Effector memory CD8-positive, alpha-beta T cell (primary cell): ENCODE measurements around the gene MAEA.

ENCODE experiments used
- ATAC-seq: fragments of 150-1000 bp; cut with Tn5 transposase; replicated peaks from 2 replicates; pipeline ENCODE4 v1.10.0; 2021; ENCODE audit warnings: mild to moderate bottlenecking, moderate library complexity
- DNase-seq, 3 experiments: peaks; one replicate each; pipeline ENCODE4 v3.0.0; 2021
- H3K27ac Mint-ChIP-seq, 2 donors: one replicate each; pipeline ENCODE4 v1.8.0; 2022; ENCODE audit warnings: mild to moderate bottlenecking in 2 of 2, mixed read lengths in 2 of 2, moderate library complexity in 2 of 2
- H3K27me3 Mint-ChIP-seq, 2 donors: one replicate each; pipeline ENCODE4 v1.8.0; 2022; ENCODE audit warnings: mixed read lengths in 2 of 2
- H3K36me3 Mint-ChIP-seq: one replicate; pipeline ENCODE4 v1.8.0; 2022; ENCODE audit warnings: mild to moderate bottlenecking, moderate library complexity, mixed read lengths; ENCODE audit not compliant: insufficient read depth
- H3K4me1 Mint-ChIP-seq, 2 donors: one replicate each; pipeline ENCODE4 v1.8.0; 2022; ENCODE audit warnings: low read depth in 2 of 2, mixed read lengths in 2 of 2
- H3K4me3 Mint-ChIP-seq, 2 donors: one replicate each; pipeline ENCODE4 v1.8.0; 2022; ENCODE audit warnings: mild to moderate bottlenecking in 2 of 2, mixed read lengths in 2 of 2, moderate library complexity in 2 of 2
- H3K9me3 Mint-ChIP-seq, 2 donors: one replicate each; pipeline ENCODE4 v1.8.0; 2022; ENCODE audit warnings: mixed read lengths in 2 of 2

Gene MAEA

DNA sequence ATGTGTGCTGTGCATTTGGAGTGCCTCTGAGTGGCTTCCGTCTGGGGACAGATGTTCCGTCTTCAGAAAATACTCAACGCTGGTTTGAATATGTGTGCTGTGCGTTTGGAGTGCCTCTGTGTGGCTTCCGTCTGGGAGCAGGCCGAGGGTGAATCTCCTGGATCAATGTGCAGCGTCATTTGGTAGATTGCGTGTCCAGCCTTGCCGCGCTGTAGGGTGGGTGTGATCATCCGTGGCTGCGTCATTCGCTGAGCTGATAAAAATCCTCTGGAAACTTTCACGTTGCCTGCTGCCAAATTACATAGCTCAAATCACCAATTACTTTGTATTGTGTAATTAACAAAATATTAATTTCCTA lies 69.4 kb downstream of the MAEA start:
- ATAC-seq (no peak), DNase-seq (no peak)
- Mint-ChIP-seq H3K4me3 (no peak overlapping the region), H3K9me3 (no peaks in the 10 kb centered on the region), H3K36me3 (peaks cover 14% of the 10 kb centered on the region), H3K4me1 (no peaks in the 10 kb centered on the region), H3K27me3 (no peaks in the 10 kb centered on the region), H3K27ac (no peak overlapping the region)

DNA sequence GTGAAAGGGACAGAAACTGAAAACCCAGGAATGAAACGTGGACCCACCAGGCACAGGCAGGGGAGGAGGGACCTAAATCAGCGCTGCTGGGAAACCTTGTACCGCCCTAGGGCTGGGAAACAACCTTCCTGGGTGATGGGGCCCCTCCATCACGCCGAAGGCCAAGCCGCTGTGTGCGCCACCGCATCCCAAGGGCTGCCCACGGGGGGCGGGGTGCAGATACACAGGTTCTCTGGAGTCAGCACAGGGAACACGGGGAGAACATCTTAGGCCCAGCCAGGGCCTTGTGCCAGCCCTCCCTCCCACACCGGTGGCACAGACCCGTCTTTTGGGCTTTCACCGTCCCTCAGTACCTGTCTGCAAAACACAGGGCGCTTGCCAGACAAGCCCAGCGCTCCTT lies 70.3 kb downstream of the MAEA start:
- Mint-ChIP-seq H3K4me3 (no peak overlapping the region), H3K36me3 (peaks cover 14% of the 10 kb centered on the region), H3K27ac (no peak overlapping the region), H3K27me3 (no peaks in the 10 kb centered on the region), H3K4me1 (no peaks in the 10 kb centered on the region), H3K9me3 (no peaks in the 10 kb centered on the region)
- ATAC-seq (no peak), DNase-seq (no peak)

DNA sequence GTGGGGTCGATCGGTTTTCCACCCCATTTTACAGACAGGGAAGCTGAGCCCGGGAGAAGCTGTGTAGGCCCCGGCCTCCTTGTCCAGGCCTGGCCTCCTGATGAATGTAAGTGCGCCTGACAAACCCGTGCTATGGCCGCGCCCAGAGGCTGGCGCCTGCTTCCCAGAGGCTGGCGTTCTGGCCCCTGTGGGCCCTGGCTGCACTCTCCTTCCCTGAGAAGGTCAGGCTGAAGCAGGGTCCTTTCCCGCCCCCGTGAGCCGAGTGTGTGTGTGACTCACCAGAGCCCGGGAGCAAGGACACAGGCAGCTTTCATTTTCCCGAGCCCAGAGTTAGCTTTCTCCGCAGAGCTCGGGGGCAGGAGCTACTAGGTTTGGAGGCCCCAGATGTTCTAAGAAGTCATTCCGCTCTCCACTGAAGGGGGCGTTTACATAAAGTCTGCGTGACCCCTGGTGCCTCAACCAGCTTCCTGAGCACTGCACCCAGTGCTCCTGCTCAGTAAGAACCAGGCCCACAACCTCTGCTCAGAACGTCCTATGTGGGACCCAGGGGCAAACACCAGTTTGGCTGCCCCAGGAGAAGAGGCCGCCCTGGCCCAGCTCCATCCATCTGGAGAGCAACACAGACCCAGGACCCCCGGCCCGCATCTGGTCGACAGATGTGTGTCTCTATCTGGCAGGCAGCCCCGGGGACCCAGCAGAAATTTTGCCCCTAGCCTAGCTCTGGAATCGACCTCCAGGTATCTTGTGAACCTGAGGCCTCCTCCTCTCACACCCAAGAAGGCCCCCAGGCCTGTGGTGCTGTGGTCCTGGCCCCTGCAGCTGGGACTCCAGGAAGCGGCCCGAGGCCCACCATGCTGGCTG lies 71.0 kb downstream of the MAEA start:
- H3K4me1 Mint-ChIP-seq: no peaks in the 10 kb centered on the region
- ATAC-seq (no peak), DNase-seq (no peak)
- no peak overlapping the region for H3K4me3 Mint-ChIP-seq
- H3K36me3 Mint-ChIP-seq: peaks cover 14% of the 10 kb centered on the region
- no peaks in the 10 kb centered on the region for H3K9me3 Mint-ChIP-seq
- no peaks in the 10 kb centered on the region for H3K27me3 Mint-ChIP-seq
- H3K27ac Mint-ChIP-seq: no peak overlapping the region

DNA sequence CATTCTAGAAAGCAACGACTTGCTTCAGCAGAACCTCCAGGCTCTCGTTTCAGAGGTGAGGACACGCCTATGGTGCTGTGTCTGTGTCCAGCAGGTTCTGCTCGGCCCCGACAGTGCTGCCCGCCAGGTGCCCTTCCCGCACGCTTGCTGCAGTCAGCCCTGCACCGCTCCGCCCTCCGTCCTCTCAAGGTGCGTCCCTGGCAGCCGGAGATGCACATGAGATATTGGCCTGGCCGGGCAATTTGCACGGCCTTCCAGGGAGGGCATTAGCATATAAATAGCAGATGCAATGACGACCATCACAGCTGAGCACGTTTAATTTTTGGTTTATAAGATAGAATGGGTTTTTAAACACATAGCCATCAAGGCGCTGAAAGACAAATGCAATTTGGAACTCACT lies 71.7 kb downstream of the MAEA start:
- no peaks in the 10 kb centered on the region for H3K9me3 Mint-ChIP-seq
- no peaks in the 10 kb centered on the region for H3K4me1 Mint-ChIP-seq
- no peak overlapping the region for H3K4me3 Mint-ChIP-seq
- peaks cover 11% of the 10 kb centered on the region for H3K36me3 Mint-ChIP-seq
- no peak overlapping the region for H3K27ac Mint-ChIP-seq
- H3K27me3 Mint-ChIP-seq: no peaks in the 10 kb centered on the region
- no peak for ATAC-seq
- DNase-seq: no peak

DNA sequence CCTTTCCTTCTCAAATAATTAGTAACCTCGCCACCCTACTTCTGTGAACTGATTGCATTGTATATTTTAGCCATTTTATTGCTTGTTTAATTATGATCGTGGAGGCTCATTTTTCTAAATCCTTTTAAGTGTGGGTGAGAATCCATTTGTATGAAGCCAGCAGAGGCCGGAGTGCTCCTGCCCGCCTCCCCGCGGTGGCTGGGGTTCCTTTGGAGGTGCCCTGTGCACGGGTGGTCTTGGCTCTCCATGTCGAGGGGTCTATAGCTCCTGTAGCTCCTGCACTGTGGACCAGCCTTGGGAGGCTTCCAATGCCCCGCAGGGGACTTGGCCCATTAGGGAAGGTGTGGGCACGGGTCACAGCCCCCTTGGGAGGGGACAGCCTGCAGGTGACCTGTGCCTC lies 72.4 kb downstream of the MAEA start:
- Mint-ChIP-seq H3K27ac (no peak overlapping the region), H3K9me3 (no peaks in the 10 kb centered on the region), H3K36me3 (peaks cover 11% of the 10 kb centered on the region), H3K4me3 (no peak overlapping the region), H3K4me1 (no peaks in the 10 kb centered on the region), H3K27me3 (no peaks in the 10 kb centered on the region)
- DNase-seq (no peak), ATAC-seq (no peak)

DNA sequence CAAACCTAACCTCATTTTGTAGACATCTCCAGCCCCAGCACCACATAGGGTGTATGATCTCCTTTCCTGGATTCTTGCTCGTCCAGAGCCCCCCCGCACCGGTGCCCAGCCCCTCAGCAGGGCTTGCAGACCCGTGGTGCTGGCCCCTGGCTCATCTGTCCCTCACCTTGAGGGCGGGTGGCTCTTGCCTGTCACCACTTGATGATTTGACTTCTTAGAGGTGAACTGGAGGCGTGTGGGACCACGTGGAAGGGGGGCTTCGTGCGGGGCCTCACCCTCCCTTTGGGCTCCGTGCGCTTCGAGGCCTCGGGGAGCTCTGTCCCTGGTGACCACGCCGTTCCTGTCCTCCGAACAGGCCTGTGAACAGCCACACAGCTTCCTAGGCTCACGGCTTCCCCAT lies 72.8 kb downstream of the MAEA start:
- no peak for ATAC-seq
- Mint-ChIP-seq H3K9me3 (no peaks in the 10 kb centered on the region), H3K27me3 (no peaks in the 10 kb centered on the region), H3K4me3 (no peak overlapping the region), H3K36me3 (peaks cover 14% of the 10 kb centered on the region), H3K27ac (no peak overlapping the region), H3K4me1 (no peaks in the 10 kb centered on the region)
- no peak for DNase-seq

DNA sequence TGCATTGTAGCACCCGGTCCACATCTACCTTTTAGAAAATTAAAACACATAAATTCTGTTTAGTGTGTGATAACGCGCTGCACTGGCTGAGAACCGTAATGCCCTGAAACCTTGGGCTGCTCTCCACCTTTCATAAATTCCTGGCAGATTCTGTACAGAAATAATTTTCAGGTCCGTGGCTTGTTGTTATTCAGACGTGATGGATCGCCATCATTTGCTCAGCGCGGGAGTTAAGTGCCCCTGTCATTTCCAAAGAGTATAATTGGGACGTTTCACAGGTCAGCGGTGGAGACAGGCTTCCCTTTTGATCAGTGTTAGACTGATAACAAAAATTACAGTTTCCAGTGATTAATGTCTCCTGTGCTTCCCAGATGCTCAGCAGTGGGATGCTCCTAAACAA lies 73.8 kb downstream of the MAEA start:
- H3K4me3 Mint-ChIP-seq: no peak overlapping the region
- no peaks in the 10 kb centered on the region for H3K4me1 Mint-ChIP-seq
- ATAC-seq (no peak), DNase-seq (no peak)
- H3K9me3 Mint-ChIP-seq: no peaks in the 10 kb centered on the region
- no peaks in the 10 kb centered on the region for H3K27me3 Mint-ChIP-seq
- H3K27ac Mint-ChIP-seq: no peak overlapping the region
- H3K36me3 Mint-ChIP-seq: peaks cover 17% of the 10 kb centered on the region

DNA sequence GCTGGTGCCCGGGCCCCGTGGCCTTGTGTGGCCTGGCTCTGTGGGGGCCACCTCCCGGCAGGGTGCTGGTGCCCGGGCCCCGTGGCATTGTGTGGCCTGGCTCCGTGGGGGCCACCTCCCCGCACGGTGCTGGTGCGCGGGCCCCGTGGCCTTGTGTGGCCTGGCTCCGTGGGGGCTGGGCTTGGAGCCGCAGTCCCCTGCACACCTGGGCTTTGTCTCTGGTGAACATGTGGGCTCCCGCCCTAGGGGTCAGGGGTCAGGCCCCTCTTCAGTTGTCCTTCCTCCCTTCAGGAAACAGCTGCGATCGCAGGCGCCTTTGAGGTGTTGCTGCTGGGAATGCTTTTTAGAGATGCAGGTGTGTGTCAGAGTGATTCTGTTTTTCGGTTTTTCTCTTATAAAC lies 74.5 kb downstream of the MAEA start:
- H3K27ac Mint-ChIP-seq: no peak overlapping the region
- no peaks in the 10 kb centered on the region for H3K4me1 Mint-ChIP-seq
- ATAC-seq (no peak), DNase-seq (no peak)
- no peak overlapping the region for H3K4me3 Mint-ChIP-seq
- H3K36me3 Mint-ChIP-seq: peaks cover 18% of the 10 kb centered on the region
- H3K27me3 Mint-ChIP-seq: no peaks in the 10 kb centered on the region
- no peaks in the 10 kb centered on the region for H3K9me3 Mint-ChIP-seq

DNA sequence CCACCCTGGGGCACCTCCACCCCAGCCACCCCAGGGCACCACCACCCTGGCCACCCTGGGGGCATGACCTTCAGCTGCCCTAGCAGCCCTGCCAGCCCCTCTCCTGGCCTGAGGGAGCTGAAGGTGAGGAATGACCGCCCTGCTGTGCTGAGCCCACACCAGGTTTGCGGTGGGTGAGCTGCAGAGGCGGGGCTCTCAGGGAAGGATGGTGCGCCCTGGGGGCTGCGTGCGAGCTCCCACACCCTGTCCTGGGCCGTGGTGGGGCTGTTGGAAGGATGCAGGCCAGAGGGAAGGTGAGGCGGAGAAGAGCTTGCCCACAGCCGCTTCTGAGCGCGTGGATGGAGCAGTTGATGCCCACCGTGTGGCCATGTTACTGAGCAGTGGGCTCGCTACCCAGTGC lies 75.1 kb downstream of the MAEA start:
- Mint-ChIP-seq H3K36me3 (peaks cover 18% of the 10 kb centered on the region), H3K27me3 (no peaks in the 10 kb centered on the region), H3K4me1 (no peaks in the 10 kb centered on the region), H3K9me3 (no peaks in the 10 kb centered on the region), H3K4me3 (no peak overlapping the region), H3K27ac (no peak overlapping the region)
- ATAC-seq: no peak
- DNase-seq: no peak

DNA sequence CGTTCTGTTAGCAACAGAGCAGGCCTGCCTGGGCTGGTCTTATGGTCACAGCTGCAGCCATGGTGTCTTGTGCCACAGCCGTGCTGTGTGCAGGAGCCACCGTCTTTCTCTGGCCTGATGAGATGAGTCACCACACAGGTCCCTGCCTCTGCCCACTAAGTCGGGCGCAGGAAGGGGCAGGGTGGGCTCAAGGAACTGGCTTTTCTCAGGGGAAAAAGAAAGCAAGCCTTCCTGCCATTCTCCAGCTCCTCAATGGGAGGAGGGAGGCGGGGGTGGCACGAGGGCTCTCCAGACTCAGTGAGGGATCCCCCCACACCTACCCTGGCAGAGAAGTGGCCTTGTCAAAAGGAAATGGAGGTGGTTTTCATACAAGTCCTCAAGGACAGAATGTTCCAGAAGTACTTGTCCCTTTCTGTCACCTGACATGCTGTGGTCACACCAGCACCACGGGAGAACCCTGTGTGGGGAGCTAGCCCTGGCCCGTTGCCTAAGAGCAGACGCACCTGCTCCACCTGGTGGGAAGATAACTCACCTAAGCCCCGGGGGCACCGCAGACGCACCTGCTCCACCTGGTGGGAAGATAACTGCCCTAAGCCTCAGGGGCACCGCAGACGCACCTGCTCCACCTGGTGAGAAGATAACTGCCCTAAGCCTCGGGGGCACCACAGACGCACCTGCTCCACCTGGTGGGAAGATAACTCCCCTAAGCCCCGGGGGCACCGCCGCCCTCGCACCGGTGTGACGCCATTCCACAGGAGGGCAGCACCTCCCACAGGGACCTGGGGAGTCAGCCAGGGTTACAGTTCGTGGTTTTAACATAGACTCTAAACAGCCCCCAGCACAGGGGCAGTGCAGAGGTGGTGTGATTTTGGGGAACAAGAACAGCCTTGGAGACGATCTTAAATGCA lies 75.8 kb downstream of the MAEA start:
- no peak overlapping the region for H3K27ac Mint-ChIP-seq
- no peak for DNase-seq

DNA sequence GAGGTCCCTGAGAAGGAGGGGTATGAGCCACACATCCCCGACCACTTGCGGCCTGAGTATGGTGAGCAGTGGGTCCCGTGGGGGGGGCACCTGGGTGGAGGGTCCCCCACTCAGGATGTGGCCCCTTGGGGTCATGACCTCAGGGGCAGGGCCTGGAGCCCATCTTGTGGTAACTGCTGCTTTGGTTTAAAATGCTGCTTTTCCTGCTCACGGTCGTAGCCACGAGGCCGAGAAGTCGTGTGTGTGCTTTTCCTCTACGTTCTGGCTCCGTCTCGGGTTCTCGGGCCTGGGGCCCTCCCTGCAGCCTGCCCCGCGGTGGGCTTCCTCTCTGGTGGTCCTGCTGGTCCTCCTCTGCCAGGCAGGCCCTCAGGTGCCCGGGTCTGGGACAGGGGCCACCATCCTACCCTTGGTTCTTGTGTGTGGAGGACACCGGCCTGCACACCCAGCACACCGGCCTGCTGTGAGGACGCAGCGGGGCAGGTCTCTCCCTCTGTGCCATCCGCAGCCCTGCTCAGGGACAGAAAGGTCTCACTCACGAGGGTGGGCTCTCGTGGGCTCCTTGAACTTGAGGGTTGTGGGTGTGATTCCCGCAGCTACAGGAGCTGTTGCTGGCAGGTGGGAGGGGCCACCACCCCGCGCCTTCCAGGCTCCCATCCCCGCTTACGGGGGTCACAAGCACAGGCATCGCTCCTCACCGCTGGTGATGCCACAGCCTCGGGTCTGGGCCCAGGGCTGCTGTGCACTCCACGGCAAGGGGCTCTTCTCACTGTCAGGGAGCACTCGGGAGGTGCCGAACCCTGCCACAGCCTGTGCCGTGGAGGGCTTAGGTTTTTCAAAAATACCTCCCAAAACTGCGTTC lies 76.9 kb downstream of the MAEA start:
- DNase-seq: no peak
- Mint-ChIP-seq H3K9me3 (no peaks in the 10 kb centered on the region), H3K4me1 (peaks cover 0 to 2% of the 10 kb centered on the region in 2 donors), H3K27me3 (no peaks in the 10 kb centered on the region), H3K27ac (no peak overlapping the region), H3K36me3 (peaks cover 18% of the 10 kb centered on the region), H3K4me3 (no peak overlapping the region)
- no peak for ATAC-seq

More for the DNA sequence above, 75.8 kb downstream of the MAEA start:
- no peak overlapping the region for H3K4me3 Mint-ChIP-seq
- no peaks in the 10 kb centered on the region for H3K4me1 Mint-ChIP-seq
- no peak for ATAC-seq
- H3K36me3 Mint-ChIP-seq: peaks cover 18% of the 10 kb centered on the region
- no peaks in the 10 kb centered on the region for H3K27me3 Mint-ChIP-seq
- H3K9me3 Mint-ChIP-seq: no peaks in the 10 kb centered on the region

DNA sequence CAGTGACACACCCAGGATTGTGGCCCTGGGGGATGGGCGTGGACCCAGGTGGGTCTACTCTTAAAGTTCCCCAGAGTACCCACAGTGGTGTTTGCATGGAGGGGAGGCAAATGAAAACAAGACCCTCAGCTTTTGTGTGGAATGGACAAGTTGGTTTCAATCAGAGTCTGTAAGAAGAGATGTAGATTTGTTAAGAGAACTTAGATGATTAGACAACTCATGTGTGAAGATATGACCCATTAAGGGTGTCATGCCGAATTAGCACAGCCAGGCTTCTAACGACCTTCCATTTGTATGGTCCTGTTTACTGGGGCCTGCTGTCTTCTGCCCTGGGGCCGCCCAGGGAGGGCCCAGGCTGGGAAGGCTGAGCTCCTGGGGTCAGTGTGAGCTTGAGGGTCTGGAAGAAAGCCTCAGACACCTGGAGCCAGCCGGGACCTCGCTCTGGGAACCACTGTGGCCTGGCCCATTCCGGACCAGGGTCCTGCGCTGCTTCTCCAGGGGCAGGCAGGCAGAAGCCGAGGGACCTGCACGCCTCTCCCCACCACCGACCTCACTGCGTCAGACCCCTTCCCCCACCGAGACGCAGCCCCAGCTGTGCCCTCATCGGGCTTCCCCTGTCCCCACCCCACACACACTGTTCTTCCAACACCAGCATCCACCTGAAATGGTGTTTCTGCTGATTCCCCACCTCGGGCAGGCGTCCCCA lies 77.7 kb downstream of the MAEA start:
- peaks cover 0 to 2% of the 10 kb centered on the region in 2 donors for H3K4me1 Mint-ChIP-seq
- H3K9me3 Mint-ChIP-seq: no peaks in the 10 kb centered on the region
- H3K4me3 Mint-ChIP-seq: no peak overlapping the region
- no peaks in the 10 kb centered on the region for H3K27me3 Mint-ChIP-seq
- DNase-seq: no peak
- peaks cover 12% of the 10 kb centered on the region for H3K36me3 Mint-ChIP-seq
- H3K27ac Mint-ChIP-seq: no peak overlapping the region
- no peak for ATAC-seq

DNA sequence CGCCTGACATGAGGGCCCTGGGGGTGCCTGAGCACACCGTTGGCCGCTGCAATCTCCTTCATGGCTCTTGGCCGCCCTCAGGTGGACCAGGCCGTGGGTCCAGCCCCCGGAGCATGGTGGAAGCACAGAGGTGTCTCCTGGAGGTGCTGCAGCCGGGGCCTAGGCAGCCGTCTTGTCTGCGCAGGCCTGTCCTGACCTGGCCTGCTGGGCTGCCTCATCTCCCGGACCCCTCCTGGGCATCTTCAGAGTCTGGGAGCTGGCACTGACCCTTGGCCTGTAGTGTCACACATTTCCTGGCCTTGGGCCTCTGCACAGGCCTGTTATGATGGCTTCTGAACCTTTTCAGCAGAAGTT lies 78.2 kb downstream of the MAEA start:
- ATAC-seq: no peak

More for the DNA sequence above, 78.2 kb downstream of the MAEA start:
- H3K27ac Mint-ChIP-seq: no peak overlapping the region
- no peaks in the 10 kb centered on the region for H3K27me3 Mint-ChIP-seq
- H3K4me1 Mint-ChIP-seq: peaks cover 0 to 2% of the 10 kb centered on the region in 2 donors
- H3K4me3 Mint-ChIP-seq: no peak overlapping the region
- no peaks in the 10 kb centered on the region for H3K9me3 Mint-ChIP-seq
- no peak for DNase-seq
- peaks cover 10% of the 10 kb centered on the region for H3K36me3 Mint-ChIP-seq
